GM12872 (cell line): ENCODE measurements around the gene PAK3.

Experiments used
- CTCF ChIP-seq: IDR thresholded peaks from 3 replicates; pipeline ENCODE4 v1.5.1; 2011; ENCODE audit warnings: low read depth, mild to moderate bottlenecking, low read length, moderate library complexity; ENCODE audit not compliant: insufficient read depth

The PAK3 gene

GRCh38 chrX:111095974-111096895 lies at the start of gene PAK3:
Gene PAK3, plus strand, starts transcription at chrX:111096191. Its CDS starts 26,913 bp downstream, at chrX:111123104.
- no peak for TF ChIP-seq CTCF

GRCh38 chrX:111047575-111047974 lies 48.4 kb upstream of the PAK3 start:
- TF ChIP-seq CTCF, result no peak

- no peak for TF ChIP-seq CTCF
These were observed 43.5 kb upstream of the PAK3 start for GRCh38 chrX:111052478-111052877.

- no peak for TF ChIP-seq CTCF
These were observed 24.3 kb upstream of the PAK3 start for GRCh38 chrX:111071542-111072277.

GRCh38 chrX:111083081-111083480 lies 12.9 kb upstream of the PAK3 start:
- TF ChIP-seq CTCF, result no peak

GRCh38 chrX:111086591-111087006 lies 9.4 kb upstream of the PAK3 start:
- no peak for TF ChIP-seq CTCF

- TF ChIP-seq CTCF, result no peak
These were observed 7.4 kb upstream of the PAK3 start for GRCh38 chrX:111088628-111089027.
